ENCODE measurements around the gene BICRA.
"Not testable (repeated sequence)": the region's sequence is repeated elsewhere in the genome, so short reads cannot be mapped to it uniquely, and the experiment has no call there.

DNA sequence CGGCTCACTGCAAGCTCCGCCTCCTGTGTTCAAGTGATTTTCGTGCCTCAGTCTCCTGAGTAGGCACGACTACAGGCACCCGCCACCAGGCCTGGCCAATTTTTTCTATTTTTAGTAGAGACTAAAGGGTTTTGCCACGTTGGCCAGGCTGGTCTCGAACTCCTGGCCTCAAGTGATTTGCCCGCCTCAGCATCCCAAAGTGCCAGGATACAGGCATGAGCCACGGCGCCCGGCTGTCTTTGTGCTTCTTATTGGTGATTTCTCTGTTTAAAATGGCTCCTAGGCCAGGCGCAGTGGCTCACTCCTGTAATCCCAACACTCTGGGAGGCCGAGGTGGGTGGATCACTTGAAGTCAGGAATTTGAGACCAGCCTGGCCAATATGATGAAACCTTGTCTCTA, 59.6 kb downstream of the BICRA start:
- TF ChIP-seq, protein P1, sequence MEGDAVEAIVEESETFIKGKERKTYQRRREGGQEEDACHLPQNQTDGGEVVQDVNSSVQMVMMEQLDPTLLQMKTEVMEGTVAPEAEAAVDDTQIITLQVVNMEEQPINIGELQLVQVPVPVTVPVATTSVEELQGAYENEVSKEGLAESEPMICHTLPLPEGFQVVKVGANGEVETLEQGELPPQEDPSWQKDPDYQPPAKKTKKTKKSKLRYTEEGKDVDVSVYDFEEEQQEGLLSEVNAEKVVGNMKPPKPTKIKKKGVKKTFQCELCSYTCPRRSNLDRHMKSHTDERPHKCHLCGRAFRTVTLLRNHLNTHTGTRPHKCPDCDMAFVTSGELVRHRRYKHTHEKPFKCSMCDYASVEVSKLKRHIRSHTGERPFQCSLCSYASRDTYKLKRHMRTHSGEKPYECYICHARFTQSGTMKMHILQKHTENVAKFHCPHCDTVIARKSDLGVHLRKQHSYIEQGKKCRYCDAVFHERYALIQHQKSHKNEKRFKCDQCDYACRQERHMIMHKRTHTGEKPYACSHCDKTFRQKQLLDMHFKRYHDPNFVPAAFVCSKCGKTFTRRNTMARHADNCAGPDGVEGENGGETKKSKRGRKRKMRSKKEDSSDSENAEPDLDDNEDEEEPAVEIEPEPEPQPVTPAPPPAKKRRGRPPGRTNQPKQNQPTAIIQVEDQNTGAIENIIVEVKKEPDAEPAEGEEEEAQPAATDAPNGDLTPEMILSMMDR (IDR thresholded peaks at IDR 0.05; ENCODE audit: poor library complexity): not testable (repeated sequence)
- not testable (repeated sequence) for TF ChIP-seq EZH2phosphoT487 (IDR thresholded peaks at IDR 0.05; ENCODE audit: low read depth, severe bottlenecking, unreplicated experiment)

All from hepatocyte (in vitro differentiated cells).